IMR-90 (cell line): ENCODE results near the gene TBRG4. TPM values are rescaled to one million over a fixed set of nuclear protein-coding genes. Genes with fewer than 3 reads are reported as not detected.

Experiments used
- ATAC-seq: fragments of 200-7000 bp; cut with Tn5 transposase; 2 replicates; pipeline ENCODE4 v1.9.1; 2020; ENCODE audit warnings: low read depth, mild to moderate bottlenecking, moderate library complexity
- BruUV-seq: library from RNA; stranded (reverse); fragments of 400-500 nt; replicated peaks from 2 replicates; lab custom pipeline; 2021; lab: Mats Ljungman, UMichigan
- CTCF ChIA-PET: fragments of 300-600 bp; formaldehyde crosslinking; extraction: SDS; loops from one replicate; lab custom pipeline; 2021; ENCODE audit warnings: antibody characterized with exemption; lab: Yijun Ruan, JAX
- POLR2A ChIA-PET: fragments of 300-600 bp; sonication (Branson Sonifier 250); formaldehyde crosslinking; loops from one replicate; lab custom pipeline; 2022; ENCODE audit warnings: antibody characterized with exemption; ENCODE audit not compliant: unreplicated experiment; lab: Charles Lee
- DNase-seq: peaks from one replicate; pipeline ENCODE4 v3.0.0; 2013
- H2AFZ ChIP-seq: replicated peaks from 2 replicates; pipeline ENCODE3; 2013; ENCODE audit warnings: low read length, mild to moderate bottlenecking; ENCODE audit not compliant: poor library complexity
- H2AK5ac ChIP-seq: 2 replicates; pipeline ENCODE4 v1.6.1; 2013; ENCODE audit warnings: low read depth, low read length, inconsistent platforms
- H2AK9ac ChIP-seq: replicated peaks from 2 replicates; pipeline ENCODE3; 2013; ENCODE audit warnings: mild to moderate bottlenecking, low read depth, low read length, moderate library complexity; ENCODE audit not compliant: poor library complexity
- H2BK120ac ChIP-seq: 2 replicates; pipeline ENCODE4 v1.6.1; 2013; ENCODE audit warnings: low read depth, low read length, inconsistent platforms
- H2BK15ac ChIP-seq: 3 replicates; pipeline ENCODE4 v1.6.1; 2013; ENCODE audit warnings: low read depth, low read length, inconsistent platforms
- H2BK20ac ChIP-seq: 2 replicates; pipeline ENCODE4 v1.6.1; 2013; ENCODE audit warnings: low read depth, mild to moderate bottlenecking, inconsistent platforms, low read length, moderate library complexity
- H2BK5ac ChIP-seq: 2 replicates; pipeline ENCODE4 v1.6.1; 2013; ENCODE audit warnings: mild to moderate bottlenecking, low read depth, low read length, inconsistent platforms; ENCODE audit not compliant: poor library complexity, severe bottlenecking
- H3K14ac ChIP-seq: replicated peaks from 2 replicates; pipeline ENCODE4 v1.6.1; 2013; ENCODE audit warnings: low read depth, low read length, inconsistent platforms
- H3K18ac ChIP-seq: 2 replicates; pipeline ENCODE4 v1.6.1; 2013; ENCODE audit warnings: low read depth, low read length, control low read depth
- H3K23ac ChIP-seq: 2 replicates; pipeline ENCODE4 v1.6.1; 2013; ENCODE audit warnings: low read depth, low read length, inconsistent platforms
- H3K27ac ChIP-seq: 2 replicates; pipeline ENCODE4 v1.5.1; 2013; ENCODE audit warnings: mild to moderate bottlenecking, control low read depth, low read length; ENCODE audit not compliant: insufficient read depth
- H3K27me3 ChIP-seq: 2 replicates; pipeline ENCODE4 v1.6.1; 2013; ENCODE audit warnings: low read length; ENCODE audit not compliant: control insufficient read depth, insufficient read depth
- H3K36me3 ChIP-seq: 2 replicates; pipeline ENCODE4 v1.6.1; 2013; ENCODE audit warnings: low read length, mixed read lengths; ENCODE audit not compliant: control insufficient read depth, insufficient read depth
- H3K4ac ChIP-seq: 2 replicates; pipeline ENCODE4 v1.6.1; 2013; ENCODE audit warnings: low read depth, low read length, inconsistent platforms
- H3K4me1 ChIP-seq: 2 replicates; pipeline ENCODE4 v1.6.1; 2013; ENCODE audit warnings: low read length, mixed read lengths; ENCODE audit not compliant: control insufficient read depth, insufficient read depth
- H3K4me2 ChIP-seq: 2 replicates; pipeline ENCODE4 v1.6.1; 2013; ENCODE audit warnings: low read depth, mild to moderate bottlenecking, control low read depth, low read length, moderate library complexity
- H3K4me3 ChIP-seq: 2 replicates; pipeline ENCODE4 v1.5.1; 2013; ENCODE audit warnings: low read depth, mild to moderate bottlenecking, control low read depth, low read length, moderate library complexity; ENCODE audit not compliant: insufficient read depth
- H3K56ac ChIP-seq: 2 replicates; pipeline ENCODE4 v1.6.1; 2013; ENCODE audit warnings: low read length, inconsistent platforms; ENCODE audit not compliant: insufficient read depth; ENCODE audit errors: extremely low read depth
- H3K79me1 ChIP-seq, 2 experiments: 2 replicates each; pipeline ENCODE4 v1.6.1; 2013; ENCODE audit warnings: low read length in 2 of 2, inconsistent platforms in 1 of 2, low read depth in 1 of 2
- H3K9ac ChIP-seq: 2 replicates; pipeline ENCODE4 v1.6.1; 2013; ENCODE audit warnings: low read depth, low read length, control low read depth
- H3K9me1 ChIP-seq: 2 replicates; pipeline ENCODE4 v1.6.1; 2013; ENCODE audit warnings: low read length, inconsistent platforms; ENCODE audit not compliant: insufficient read depth
- H3K9me3 ChIP-seq: 2 replicates; pipeline ENCODE4 v1.6.1; 2013; ENCODE audit warnings: low read length; ENCODE audit not compliant: control insufficient read depth, insufficient read depth
- H4K20me1 ChIP-seq: 2 replicates; pipeline ENCODE4 v1.6.1; 2013; ENCODE audit warnings: low read length, inconsistent platforms; ENCODE audit not compliant: insufficient read depth
- H4K5ac ChIP-seq: 2 replicates; pipeline ENCODE4 v1.6.1; 2013; ENCODE audit warnings: mild to moderate bottlenecking, low read depth, low read length, control low read depth
- H4K8ac ChIP-seq, 2 experiments: 2 replicates each; pipeline ENCODE4 v1.6.1; 2013; ENCODE audit warnings: low read depth in 2 of 2, low read length in 2 of 2, control low read depth in 1 of 2, inconsistent platforms in 1 of 2
- H4K91ac ChIP-seq: 2 replicates; pipeline ENCODE4 v1.6.1; 2013; ENCODE audit warnings: low read depth, low read length, inconsistent platforms; ENCODE audit not compliant: insufficient read depth
- BHLHE40 ChIP-seq: fragments of 150-350 bp; IDR thresholded peaks from 2 replicates; pipeline ENCODE4 v1.6.1; 2016; ENCODE audit warnings: mild to moderate bottlenecking, low read depth, low read length
- CEBPB ChIP-seq: IDR thresholded peaks from 2 replicates; pipeline ENCODE4 v1.6.1; 2012; ENCODE audit warnings: low read depth, low read length, improper control_type of control experiment
- CHD1 ChIP-seq: IDR thresholded peaks from 2 replicates; pipeline ENCODE4 v1.6.1; 2012; ENCODE audit warnings: low read depth, low read length, improper control_type of control experiment
- CTCF ChIP-seq: conservative IDR thresholded peaks from 2 replicates; pipeline ENCODE4 v1.5.1; 2012; ENCODE audit warnings: mild to moderate bottlenecking, low read depth, low read length, improper control_type of control experiment
- ELK1 ChIP-seq: fragments of 150-350 bp; IDR thresholded peaks from 2 replicates; pipeline ENCODE4 v1.6.1; 2016; ENCODE audit warnings: low read depth, mild to moderate bottlenecking, low read length, moderate library complexity, borderline replicate concordance
- MAFK ChIP-seq: IDR thresholded peaks from 2 replicates; pipeline ENCODE4 v1.6.1; 2012; ENCODE audit warnings: low read depth, low read length, improper control_type of control experiment
- MAZ ChIP-seq: IDR thresholded peaks from 2 replicates; pipeline ENCODE4 v1.6.1; 2012; ENCODE audit warnings: low read depth, mild to moderate bottlenecking, low read length, improper control_type of control experiment, moderate library complexity, borderline replicate concordance
- MXI1 ChIP-seq: IDR thresholded peaks from 2 replicates; pipeline ENCODE4 v1.6.1; 2012; ENCODE audit warnings: low read depth, mild to moderate bottlenecking, low read length, moderate library complexity, borderline replicate concordance
- NFE2L2 ChIP-seq: fragments of 150-350 bp; IDR thresholded peaks from 2 replicates; pipeline ENCODE4 v1.6.1; 2016; ENCODE audit warnings: low read depth, mild to moderate bottlenecking, low read length
- POLR2A ChIP-seq: IDR thresholded peaks from 2 replicates; pipeline ENCODE4 v1.6.1; 2012; ENCODE audit warnings: mild to moderate bottlenecking, low read depth, low read length
- RAD21 ChIP-seq: IDR thresholded peaks from 2 replicates; pipeline ENCODE4 v1.6.1; 2012; ENCODE audit warnings: low read length, improper control_type of control experiment
- RCOR1 ChIP-seq: IDR thresholded peaks from 2 replicates; pipeline ENCODE4 v1.6.1; 2012; ENCODE audit warnings: mild to moderate bottlenecking, low read length, improper control_type of control experiment; ENCODE audit not compliant: insufficient replicate concordance
- RFX5 ChIP-seq: IDR thresholded peaks from 2 replicates; pipeline ENCODE4 v1.8.0; 2012; ENCODE audit warnings: low read depth, mild to moderate bottlenecking, low read length, moderate library complexity
- SMC3 ChIP-seq: fragments of 150-350 bp; IDR thresholded peaks from 2 replicates; pipeline ENCODE4 v1.6.1; 2016; ENCODE audit warnings: low read depth, mild to moderate bottlenecking, antibody characterized with exemption, low read length, moderate library complexity
- USF2 ChIP-seq: fragments of 150-350 bp; IDR thresholded peaks from 2 replicates; pipeline ENCODE4 v1.6.1; 2017; ENCODE audit warnings: mild to moderate bottlenecking, antibody characterized with exemption, low read length, low read depth
- WGBS, 2 experiments: methylation state at CpG; one replicate each; pipeline versions ENCODE4 v1.1.5 to v1.1.7; 2013; ENCODE audit warnings: missing lambda C conversion rate in 2 of 2; ENCODE audit not compliant: insufficient read length in 1 of 2; ENCODE audit errors: extremely low coverage in 2 of 2; 5-methylcytosine and 5-hydroxymethylcytosine counted together
- dilution Hi-C: fragments of 300-500 bp; cut with HindIII; formaldehyde crosslinking; loops from one replicate; pipeline ENCODE4 v1.14.3; 2018; ENCODE audit warnings: low sequenced_read_pairs; ENCODE audit not compliant: unreplicated experiment
- in situ Hi-C: fragments of 300-500 bp; cut with MboI; formaldehyde crosslinking; loops from 3 replicates; pipeline ENCODE4 v1.14.3; 2019; ENCODE audit warnings: low sequenced_read_pairs, inconsistent platforms, mixed read lengths
- intact Hi-C: fragments of 100-400 bp; cut with micrococcal nuclease; formaldehyde crosslinking; loops from 2 replicates; pipeline ENCODE4 v1.10.0; 2022
- polyA plus RNA-seq, 3 experiments: library from polyadenylated mRNA; depleted of rRNA; stranded (reverse); fragments of >200 nt; gene quantifications; 2 replicates each; pipeline ENCODE4 v1.2.3, GENCODE V29; 2012; ENCODE audit warnings: low replicate concordance in 1 of 3
- total RNA-seq: library from RNA; depleted of rRNA; stranded (reverse); fragments of >200 nt; gene quantifications from 2 replicates; pipeline ENCODE4 v1.2.3, GENCODE V29; 2012

The TBRG4 gene
- total and polyA plus RNA-seq, 2 of the 4 experiments (the other 2 are of a cell fraction), result 71.6 to 77.6 TPM

- Histone ChIP-seq H3K9me3 (no peaks in the 10 kb centered on the region), H3K4me1 (peaks cover 3% of the 10 kb centered on the region; the same call in 1 of the 2 replicates), H3K4me3 (no peak overlapping the region), H2AK9ac (no peak overlapping the region), H3K79me1 (peaks cover 0 to 8% of the 10 kb centered on the region in 2 experiments; a peak in 1 of 4 replicates), H3K4me2 (no peak overlapping the region), H3K18ac (no peak overlapping the region), H3K9ac (no peak overlapping the region), H3K27ac (no peak overlapping the region), H3K23ac (no peak overlapping the region), H3K27me3 (no peaks in the 10 kb centered on the region), H2BK15ac (no peak overlapping the region), H3K56ac (no peak overlapping the region), H2BK5ac (no peak overlapping the region), H4K20me1 (no peaks in the 10 kb centered on the region), H3K4ac (no peak overlapping the region), H3K9me1 (peaks cover 12% of the 10 kb centered on the region), H2AK5ac (no peak overlapping the region), H2BK120ac (no peak overlapping the region), H4K8ac (no peak overlapping the region), H4K91ac (no peak overlapping the region), H3K14ac (no peak overlapping the region), H2AFZ (no peak overlapping the region), H2BK20ac (no peak overlapping the region), H4K5ac (no peak overlapping the region), H3K36me3 (peaks cover 12% of the 10 kb centered on the region; the same call in 1 of the 2 replicates)
- ATAC-seq, result no peak
- 31% methylated on average over 6 of the region's 24 CpGs; no CpG with 5 or more reads in 1 of the 2 experiments for WGBS, 2 experiments
- BruUV-seq, result no TSS peak
- dilution Hi-C loops, result no loop called here
- no peak for DNase-seq
- ChIA-PET POLR2A (no interaction called here), CTCF (interaction anchor here (0.7 kb wide), 1 partner anchor 16 kb away, joined by 3 read pairs; no protein-coding TSS in a partner anchor)
- intact Hi-C loops, result no loop called here
- in situ Hi-C loops, result no loop called here
- TF ChIP-seq ELK1 (no peak), SMC3 (no peak), POLR2A (no peak), MAZ (no peak), RFX5 (no peak), BHLHE40 (no peak), MXI1 (no peak), MAFK (no peak), NFE2L2 (no peak), RAD21 (no peak), USF2 (no peak), CEBPB (no peak), RCOR1 (no peak), CHD1 (no peak), CTCF (no peak)
These were observed 26.4 kb downstream of the TBRG4 start for GRCh38 chr7:45084901-45085618.
